ENCODE data around the gene LTB.

The LTB gene

GRCh38 chr6:31575952-31576685 is 6.1 kb downstream of the LTB start:
- DNase-seq (ENCODE audit: low read depth), result no peak
- TF ChIP-seq CTCF (conservative IDR thresholded peaks at IDR 0.05; ENCODE audit: low read depth, low read length), result no peak
- H3K4me3 ChIP-seq (ENCODE audit: low read depth, low read length), result no peak overlapping the region

- H3K4me3 ChIP-seq (ENCODE audit: low read depth, low read length), result no peak within 1 kb of the TSS
- DNase-seq (ENCODE audit: low read depth), result no peak
- TF ChIP-seq CTCF (conservative IDR thresholded peaks at IDR 0.05; ENCODE audit: low read depth, low read length), result no peak
These were observed 6.8 kb downstream of the LTB start, which contains the start of gene TNF for GRCh38 chr6:31575335-31575901. TSS of gene TNF (plus strand) at chr6:31575565. CDS start at chr6:31575742, 177 bp downstream.

- no peak overlapping the region for H3K4me3 ChIP-seq (ENCODE audit: low read depth, low read length)
- no peak for TF ChIP-seq CTCF (conservative IDR thresholded peaks at IDR 0.05; ENCODE audit: low read depth, low read length)
- no peak for DNase-seq (ENCODE audit: low read depth)
These were observed 7.8 kb downstream of the LTB start for GRCh38 chr6:31574106-31575061.

- DNase-seq (ENCODE audit: low read depth), result no peak
- H3K4me3 ChIP-seq (ENCODE audit: low read depth, low read length), result no peak overlapping the region
- no peak for TF ChIP-seq CTCF (conservative IDR thresholded peaks at IDR 0.05; ENCODE audit: low read depth, low read length)
These were observed 8.8 kb downstream of the LTB start for GRCh38 chr6:31573239-31574105.

DNA sequence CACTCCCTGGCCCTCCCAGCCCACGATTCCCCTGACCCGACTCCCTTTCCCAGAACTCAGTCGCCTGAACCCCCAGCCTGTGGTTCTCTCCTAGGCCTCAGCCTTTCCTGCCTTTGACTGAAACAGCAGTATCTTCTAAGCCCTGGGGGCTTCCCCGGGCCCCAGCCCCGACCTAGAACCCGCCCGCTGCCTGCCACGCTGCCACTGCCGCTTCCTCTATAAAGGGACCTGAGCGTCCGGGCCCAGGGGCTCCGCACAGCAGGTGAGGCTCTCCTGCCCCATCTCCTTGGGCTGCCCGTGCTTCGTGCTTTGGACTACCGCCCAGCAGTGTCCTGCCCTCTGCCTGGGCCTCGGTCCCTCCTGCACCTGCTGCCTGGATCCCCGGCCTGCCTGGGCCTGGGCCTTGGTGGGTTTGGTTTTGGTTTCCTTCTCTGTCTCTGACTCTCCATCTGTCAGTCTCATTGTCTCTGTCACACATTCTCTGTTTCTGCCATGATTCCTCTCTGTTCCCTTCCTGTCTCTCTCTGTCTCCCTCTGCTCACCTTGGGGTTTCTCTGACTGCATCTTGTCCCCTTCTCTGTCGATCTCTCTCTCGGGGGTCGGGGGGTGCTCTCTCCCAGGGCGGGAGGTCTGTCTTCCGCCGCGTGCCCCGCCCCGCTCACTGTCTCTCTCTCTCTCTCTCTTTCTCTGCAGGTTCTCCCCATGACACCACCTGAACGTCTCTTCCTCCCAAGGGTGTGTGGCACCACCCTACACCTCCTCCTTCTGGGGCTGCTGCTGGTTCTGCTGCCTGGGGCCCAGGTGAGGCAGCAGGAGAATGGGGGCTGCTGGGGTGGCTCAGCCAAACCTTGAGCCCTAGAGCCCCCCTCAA is 9.9 kb downstream of the LTB start, which contains the start of gene LTA:
Gene LTA, plus strand, starts transcription at position 249 of the 871 bp plus-strand sequence. Its CDS starts 454 bp downstream, at position 703.
- no peak within 1 kb of the TSS for H3K4me3 ChIP-seq (ENCODE audit: low read depth, low read length)
- TF ChIP-seq CTCF (conservative IDR thresholded peaks at IDR 0.05; ENCODE audit: low read depth, low read length), result no peak
- no peak for DNase-seq (ENCODE audit: low read depth)

Data from choroid plexus epithelial cell (primary cell).